Lower lobe of right lung (tissue), 2 donors: ENCODE data around the gene TFB2M. TPM values are rescaled to one million over a fixed set of nuclear protein-coding genes. Genes with fewer than 3 reads are reported as not detected.
A peak's percentile ranks its signal among the peaks of the same experiment; 100 is the strongest.

Source experiments
- ATAC-seq, 2 donors: fragments of 200-7000 bp; cut with Tn5 transposase; one replicate each; pipeline ENCODE4 v1.9.1; 2020 to 2022; ENCODE audit warnings: mild to moderate bottlenecking in 2 of 2, moderate library complexity in 2 of 2
- DNase-seq: peaks from one replicate; pipeline ENCODE4 v3.0.0-alpha.2; 2020
- H3K27ac ChIP-seq: fragments of 200-600 bp; one replicate; pipeline ENCODE4 v1.8.0; 2022
- H3K27me3 ChIP-seq: fragments of 200-600 bp; one replicate; pipeline ENCODE4 v1.8.0; 2022; ENCODE audit warnings: low read depth
- H3K36me3 ChIP-seq: fragments of 200-600 bp; one replicate; pipeline ENCODE4 v1.8.0; 2022; ENCODE audit warnings: mild to moderate bottlenecking
- H3K4me1 ChIP-seq: fragments of 200-600 bp; one replicate; pipeline ENCODE4 v1.8.0; 2022
- H3K4me3 ChIP-seq: fragments of 200-600 bp; one replicate; pipeline ENCODE4 v1.8.0; 2022; ENCODE audit warnings: mild to moderate bottlenecking
- H3K9me3 ChIP-seq: fragments of 200-600 bp; one replicate; pipeline ENCODE4 v1.8.0; 2022
- CTCF ChIP-seq: fragments of 200-600 bp; IDR thresholded peaks from one replicate; pipeline ENCODE4 v1.8.0; 2022; ENCODE audit warnings: antibody characterized with exemption, mild to moderate bottlenecking
- intact Hi-C: fragments of 100-400 bp; cut with DNase I; formaldehyde crosslinking; loops from one replicate; pipeline ENCODE4 v1.11.0; 2022
- long read RNA-seq: library from polyadenylated mRNA; unstranded; transcript quantifications from one replicate; pipeline ENCODE4 v2.0.0, GENCODE V29; 2021
- total RNA-seq: library from RNA; stranded (reverse); fragmentation: NEBNext Ultra II Directional; extraction: Animal tissue kit (Norgen Biotek cat#: 25700); gene quantifications from one replicate; pipeline ENCODE4 v1.2.1, GENCODE V29; 2021
- donor health status: DM: no; HTN: yes; CAD: no; lungs with severe emphysema.

TFB2M gene, protein sequence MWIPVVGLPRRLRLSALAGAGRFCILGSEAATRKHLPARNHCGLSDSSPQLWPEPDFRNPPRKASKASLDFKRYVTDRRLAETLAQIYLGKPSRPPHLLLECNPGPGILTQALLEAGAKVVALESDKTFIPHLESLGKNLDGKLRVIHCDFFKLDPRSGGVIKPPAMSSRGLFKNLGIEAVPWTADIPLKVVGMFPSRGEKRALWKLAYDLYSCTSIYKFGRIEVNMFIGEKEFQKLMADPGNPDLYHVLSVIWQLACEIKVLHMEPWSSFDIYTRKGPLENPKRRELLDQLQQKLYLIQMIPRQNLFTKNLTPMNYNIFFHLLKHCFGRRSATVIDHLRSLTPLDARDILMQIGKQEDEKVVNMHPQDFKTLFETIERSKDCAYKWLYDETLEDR
- 10.2 TPM for total RNA-seq
- long read RNA-seq, transcript TFB2M-201 (8 exons, 1,848 nt): major isoform, 15 of 21 reads
- long read RNA-seq, partial matches to known transcripts: 2 of 21 reads
- long read RNA-seq, other reads (novel, unspliced or antisense): 4 of 21 reads

- H3K36me3 ChIP-seq: peaks cover 21% of the 10 kb centered on the region
- ATAC-seq: peak; percentile 98 to 99
- intact Hi-C loops: no loop called here
These were observed at the start of gene TFB2M, which contains the start of gene CNST for GRCh38 chr1:246566128-246566812. TFB2M (minus strand) TSS chr1:246566261; CDS start chr1:246566138, 123 bp downstream. CNST (plus strand) TSS chr1:246566456; CDS start chr1:246591563, 25,107 bp downstream.

GRCh38 chr1:246613096-246613758 is 47.2 kb upstream of the TFB2M start:
- ATAC-seq: no peak
- H3K4me1 ChIP-seq: peaks cover 25% of the 10 kb centered on the region
- intact Hi-C loops: no loop called here
- no peaks in the 10 kb centered on the region for H3K9me3 ChIP-seq
- no peak overlapping the region for H3K27ac ChIP-seq
- DNase-seq: no peak
- no peak overlapping the region for H3K4me3 ChIP-seq
- no peak for TF ChIP-seq CTCF
- no peaks in the 10 kb centered on the region for H3K27me3 ChIP-seq
- no peaks in the 10 kb centered on the region for H3K36me3 ChIP-seq

More at GRCh38 chr1:246566128-246566812, at the start of gene TFB2M, which contains the start of gene CNST:
- Histone ChIP-seq H3K4me1 (peaks cover 58% of the 10 kb centered on the region), H3K27ac (peak within 1 kb of the TSS; percentile 96), H3K9me3 (no peaks in the 10 kb centered on the region), H3K27me3 (no peaks in the 10 kb centered on the region), H3K4me3 (peak within 1 kb of the TSS; percentile 100)
- DNase-seq: peak; percentile 99
- no peak for TF ChIP-seq CTCF

- ATAC-seq (no peak), DNase-seq (no peak)
- H3K36me3 ChIP-seq: no peaks in the 10 kb centered on the region
- no peak overlapping the region for H3K4me3 ChIP-seq
- peak overlapping the region; percentile 73 for H3K27ac ChIP-seq
- intact Hi-C loops: no loop called here
- no peaks in the 10 kb centered on the region for H3K27me3 ChIP-seq
- no peaks in the 10 kb centered on the region for H3K9me3 ChIP-seq
- H3K4me1 ChIP-seq: peaks cover 29% of the 10 kb centered on the region
- TF ChIP-seq CTCF: no peak
These were observed 43.6 kb upstream of the TFB2M start for GRCh38 chr1:246609632-246610031.

GRCh38 chr1:246608616-246609376 is 42.7 kb upstream of the TFB2M start:
- Histone ChIP-seq H3K36me3 (no peaks in the 10 kb centered on the region), H3K4me1 (peaks cover 29% of the 10 kb centered on the region), H3K4me3 (no peak overlapping the region), H3K27ac (peak overlapping the region; percentile 73), H3K9me3 (no peaks in the 10 kb centered on the region), H3K27me3 (no peaks in the 10 kb centered on the region)
- intact Hi-C loops: no loop called here
- DNase-seq (peak; percentile 93), ATAC-seq (peak; percentile 98 to 99)
- peak; percentile 25 for TF ChIP-seq CTCF
